ENCODE results near the gene SLAMF7.
"Not testable (repeated sequence)": the region's sequence is repeated elsewhere in the genome, so short reads cannot be mapped to it uniquely, and the experiment has no call there.

GRCh38 chr1:160705212-160705621 lies 33.8 kb upstream of the SLAMF7 start:
- not testable (repeated sequence) for TF ChIP-seq CTCF, POLR2A (IDR thresholded peaks at IDR 0.05)

Data from Peyer's patch (tissue), 4 donors.